GM12891 (cell line): ENCODE results near the gene SYTL1.

ENCODE experiments used
- PAX5 ChIP-seq: IDR thresholded peaks from 2 replicates; pipeline ENCODE4 v1.6.1; 2011; ENCODE audit warnings: low read length, moderate library complexity, mild to moderate bottlenecking; ENCODE audit not compliant: insufficient read depth, severe bottlenecking
- POLR2A ChIP-seq: IDR thresholded peaks from 2 replicates; pipeline ENCODE4 v1.6.1; 2011; ENCODE audit warnings: low read depth, low read length, control low read depth
- POLR2AphosphoS5 ChIP-seq: IDR thresholded peaks from 2 replicates; pipeline ENCODE4 v1.6.1; 2011; ENCODE audit warnings: low read depth, low read length, control low read depth
- POU2F2 ChIP-seq: IDR thresholded peaks from 2 replicates; pipeline ENCODE4 v1.6.1; 2011; ENCODE audit warnings: low read depth, mild to moderate bottlenecking, control low read depth, low read length, moderate library complexity
- SPI1 ChIP-seq: IDR thresholded peaks from 2 replicates; pipeline ENCODE4 v1.6.1; 2011; ENCODE audit warnings: low read depth, low read length, control low read depth
- TAF1 ChIP-seq: IDR thresholded peaks from 2 replicates; pipeline ENCODE4 v1.6.1; 2011; ENCODE audit warnings: low read depth, low read length, control low read depth

DNA sequence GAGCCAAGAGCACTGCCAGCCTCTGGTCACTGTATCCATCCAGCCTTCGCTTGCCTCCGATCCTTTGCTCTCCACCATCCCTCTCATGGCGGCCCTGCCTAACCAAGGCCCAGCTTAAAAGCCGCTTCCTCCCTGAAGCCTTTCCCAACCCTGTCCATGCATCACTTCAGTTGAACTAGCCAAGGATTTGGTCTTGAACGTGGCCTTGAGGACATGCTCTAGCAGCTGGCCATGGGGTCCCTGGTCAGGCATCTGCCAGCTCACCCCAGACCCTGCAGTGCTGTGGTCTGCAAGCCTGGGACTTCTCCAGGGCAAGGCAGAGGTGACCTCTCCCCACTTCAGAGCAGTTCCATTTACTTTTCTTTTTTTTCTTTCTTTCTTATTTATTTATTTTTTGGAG, 5.1 kb upstream of the SYTL1 start:
- no peak for TF ChIP-seq POLR2A
- TF ChIP-seq POLR2AphosphoS5, result no peak
- TF ChIP-seq TAF1, result no peak
- TF ChIP-seq SPI1, result no peak
- no peak for TF ChIP-seq POU2F2
- TF ChIP-seq PAX5, result no peak
